ENCODE measurements around the gene SH3GL3.

Gene SH3GL3

DNA sequence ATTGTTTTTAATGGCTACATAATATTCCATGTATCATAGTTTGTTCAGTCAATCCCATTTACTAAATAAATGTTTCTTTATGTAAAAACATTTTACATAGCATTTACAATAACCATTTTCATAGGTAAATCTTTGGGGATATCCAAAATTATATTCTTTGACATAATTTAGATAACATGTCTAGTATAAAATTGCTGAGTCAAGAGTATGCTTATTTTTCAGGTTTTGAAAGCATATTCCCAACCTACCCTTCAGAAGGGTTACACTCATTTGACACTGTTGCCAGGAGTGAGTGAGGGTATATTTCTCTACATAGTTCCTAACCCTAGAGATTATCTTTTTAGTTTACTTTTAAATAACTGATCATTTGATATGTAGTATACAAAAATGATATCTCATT lies 122.2 kb downstream of the SH3GL3 start:
- Histone ChIP-seq H3K4me1 (ENCODE audit: insufficient read depth, low read length, severe bottlenecking) (no peaks in the 10 kb centered on the region), H3K27me3 (ENCODE audit: insufficient read depth, low read length) (no peaks in the 10 kb centered on the region), H3K79me2 (ENCODE audit: insufficient read depth, low read length) (no peaks in the 10 kb centered on the region), H3K4me2 (ENCODE audit: low read length) (no peak overlapping the region), H3F3A (ENCODE audit: insufficient read depth, low read length) (no peaks in the 10 kb centered on the region), H3K9me3 (ENCODE audit: low read length) (no peaks in the 10 kb centered on the region), H4K20me1 (ENCODE audit: insufficient read depth, low read length) (no peaks in the 10 kb centered on the region), H3K9ac (ENCODE audit: low read length) (no peak overlapping the region), H3K27ac (ENCODE audit: low read depth, low read length, poor library complexity, severe bottlenecking) (no peak overlapping the region), H2AFZ (ENCODE audit: low read length) (no peak overlapping the region), H3K4me3 (ENCODE audit: low read depth, low read length, poor library complexity, severe bottlenecking) (no peak overlapping the region), H3K36me3 (ENCODE audit: insufficient read depth, low read length) (no peaks in the 10 kb centered on the region), H3K9me2 (ENCODE audit: low read depth, low read length) (no peaks in the 10 kb centered on the region)
- TF ChIP-seq CTCF (IDR thresholded peaks at IDR 0.05; ENCODE audit: low read length) (no peak), EZH2 (IDR thresholded peaks at IDR 0.05; ENCODE audit: borderline replicate concordance, low read length) (no peak)

GRCh38 chr15:83570756-83571155 lies 123.6 kb downstream of the SH3GL3 start:
- H3K36me3 ChIP-seq (ENCODE audit: insufficient read depth, low read length): no peaks in the 10 kb centered on the region
- no peaks in the 10 kb centered on the region for H3K4me1 ChIP-seq (ENCODE audit: insufficient read depth, low read length, severe bottlenecking)
- no peak overlapping the region for H3K27ac ChIP-seq (ENCODE audit: low read depth, low read length, poor library complexity, severe bottlenecking)
- no peak overlapping the region for H3K4me3 ChIP-seq (ENCODE audit: low read depth, low read length, poor library complexity, severe bottlenecking)
- no peaks in the 10 kb centered on the region for H3K27me3 ChIP-seq (ENCODE audit: insufficient read depth, low read length)
- no peak overlapping the region for H3K4me2 ChIP-seq (ENCODE audit: low read length)
- no peaks in the 10 kb centered on the region for H3K79me2 ChIP-seq (ENCODE audit: insufficient read depth, low read length)
- H3K9ac ChIP-seq (ENCODE audit: low read length): no peak overlapping the region
- no peaks in the 10 kb centered on the region for H3F3A ChIP-seq (ENCODE audit: insufficient read depth, low read length)
- H3K9me2 ChIP-seq (ENCODE audit: low read depth, low read length): no peaks in the 10 kb centered on the region
- no peak for TF ChIP-seq EZH2 (IDR thresholded peaks at IDR 0.05; ENCODE audit: borderline replicate concordance, low read length)
- TF ChIP-seq CTCF (IDR thresholded peaks at IDR 0.05; ENCODE audit: low read length): no peak
- no peaks in the 10 kb centered on the region for H3K9me3 ChIP-seq (ENCODE audit: low read length)
- no peaks in the 10 kb centered on the region for H4K20me1 ChIP-seq (ENCODE audit: insufficient read depth, low read length)
- H2AFZ ChIP-seq (ENCODE audit: low read length): no peak overlapping the region

DNA sequence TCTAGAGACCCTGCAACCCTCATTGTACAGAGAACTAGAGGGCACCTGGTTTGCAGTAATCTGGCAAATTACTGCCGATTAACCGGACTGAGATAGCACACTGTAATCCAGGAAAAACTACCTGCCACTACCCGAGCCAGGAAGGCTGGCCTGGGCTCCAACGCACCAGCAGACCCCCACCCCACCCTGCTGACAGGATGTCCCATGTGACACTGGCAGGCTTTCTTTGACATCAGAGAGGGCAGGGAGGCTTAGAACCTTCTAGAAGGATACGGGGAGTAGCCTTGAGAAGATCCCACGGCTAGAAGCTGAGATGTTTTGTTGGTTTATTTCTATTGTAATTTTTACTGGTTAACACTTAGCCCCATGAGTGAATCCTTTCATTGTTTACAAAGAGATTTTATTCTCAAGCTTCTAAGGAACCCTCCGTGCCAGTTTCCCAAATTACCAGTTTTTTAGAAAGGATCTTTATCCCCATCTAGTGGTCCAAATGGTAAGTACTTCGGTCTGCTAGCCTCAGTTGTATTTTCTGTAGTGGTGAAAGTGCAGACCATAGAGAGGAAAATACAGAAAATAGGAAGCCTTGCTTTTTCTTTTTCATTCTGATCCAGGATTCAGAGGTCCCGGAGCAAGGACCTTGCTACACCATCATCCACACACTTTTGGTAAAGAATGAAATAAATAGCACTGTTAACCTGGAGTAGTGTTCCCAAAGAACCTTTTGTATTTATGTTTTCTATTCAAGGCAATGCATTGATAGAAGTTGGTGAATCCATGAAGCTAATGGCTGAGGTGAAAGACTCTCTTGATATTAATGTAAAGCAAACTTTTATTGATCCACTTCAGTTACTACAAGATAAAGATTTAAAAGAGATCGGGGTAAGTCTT lies 124.9 kb downstream of the SH3GL3 start:
- Histone ChIP-seq H3K27ac (ENCODE audit: low read depth, low read length, poor library complexity, severe bottlenecking) (no peak overlapping the region), H3K4me2 (ENCODE audit: low read length) (no peak overlapping the region), H3F3A (ENCODE audit: insufficient read depth, low read length) (no peaks in the 10 kb centered on the region), H3K9me3 (ENCODE audit: low read length) (no peaks in the 10 kb centered on the region), H3K9ac (ENCODE audit: low read length) (no peak overlapping the region), H2AFZ (ENCODE audit: low read length) (no peak overlapping the region), H3K36me3 (ENCODE audit: insufficient read depth, low read length) (no peaks in the 10 kb centered on the region), H3K27me3 (ENCODE audit: insufficient read depth, low read length) (no peaks in the 10 kb centered on the region), H3K79me2 (ENCODE audit: insufficient read depth, low read length) (no peaks in the 10 kb centered on the region), H3K4me1 (ENCODE audit: insufficient read depth, low read length, severe bottlenecking) (no peaks in the 10 kb centered on the region), H3K4me3 (ENCODE audit: low read depth, low read length, poor library complexity, severe bottlenecking) (no peak overlapping the region), H4K20me1 (ENCODE audit: insufficient read depth, low read length) (no peaks in the 10 kb centered on the region), H3K9me2 (ENCODE audit: low read depth, low read length) (no peaks in the 10 kb centered on the region)
- TF ChIP-seq CTCF (IDR thresholded peaks at IDR 0.05; ENCODE audit: low read length) (peak; percentile 61), EZH2 (IDR thresholded peaks at IDR 0.05; ENCODE audit: borderline replicate concordance, low read length) (no peak)
